Hematopoietic multipotent progenitor cell treated with erythropoietin and hydrocortisone succinate and interleukin-3 and kit ligand, for 4 days (in vitro differentiated cells): ENCODE measurements around the gene ZNF90.
A peak's percentile ranks its signal among the peaks of the same experiment; 100 is the strongest.
"Not testable (repeated sequence)": the region's sequence is repeated elsewhere in the genome, so short reads cannot be mapped to it uniquely, and the experiment has no call there.

Experiments
- DNase-seq: peaks from one replicate; pipeline ENCODE4 v3.0.0-alpha.2; 2015

Gene ZNF90

GRCh38 chr19:20107301-20107700 is 29.5 kb downstream of the ZNF90 start:
- no peak for DNase-seq

GRCh38 chr19:20118064-20118839 is 40.5 kb downstream of the ZNF90 start:
- peak; percentile 0 for DNase-seq

GRCh38 chr19:20124879-20125278 is 47.1 kb downstream of the ZNF90 start:
- DNase-seq: no peak

- DNase-seq: not testable (repeated sequence)
Observed at GRCh38 chr19:20132933-20133332, 55.1 kb downstream of the ZNF90 start.

- DNase-seq: not testable (repeated sequence)
Observed at GRCh38 chr19:20137714-20138113, 59.9 kb downstream of the ZNF90 start.

GRCh38 chr19:20151617-20152145 is 73.9 kb downstream of the ZNF90 start:
- DNase-seq: no peak

- DNase-seq: not testable (repeated sequence)
Observed at GRCh38 chr19:20152506-20152905, 74.7 kb downstream of the ZNF90 start.

GRCh38 chr19:20153281-20153680 is 75.5 kb downstream of the ZNF90 start:
- no peak for DNase-seq

GRCh38 chr19:20154636-20155035 is 76.8 kb downstream of the ZNF90 start:
- DNase-seq: no peak

GRCh38 chr19:20162821-20163220 is 85.0 kb downstream of the ZNF90 start:
- DNase-seq: peak; percentile 58

- DNase-seq: no peak
Observed at GRCh38 chr19:20164456-20164855, 86.7 kb downstream of the ZNF90 start.

- no peak for DNase-seq
Observed at GRCh38 chr19:20165971-20166592, 88.3 kb downstream of the ZNF90 start.

GRCh38 chr19:20167020-20167644 is 89.3 kb downstream of the ZNF90 start, which contains the start of gene ZNF486:
TSS of gene ZNF486 (plus strand) at chr19:20167214. CDS start at chr19:20167331, 117 bp downstream.
- peak; percentile 95 for DNase-seq

GRCh38 chr19:20167651-20168122 is 89.9 kb downstream of the ZNF90 start:
- DNase-seq: no peak
